Subcutaneous abdominal adipose tissue (tissue), 5 donors: ENCODE data around the gene CACUL1.
A peak's percentile ranks its signal among the peaks of the same experiment; 100 is the strongest.

ENCODE experiments used
- H3K27ac ChIP-seq: one replicate; pipeline ENCODE4 v1.7.0; 2013; ENCODE audit warnings: low read depth, mild to moderate bottlenecking, inconsistent platforms, low read length, moderate library complexity
- H3K27me3 ChIP-seq, 5 donors: one replicate each; pipeline ENCODE4 v1.7.0; 2013; ENCODE audit warnings: low read length in 5 of 5, inconsistent platforms in 1 of 5; ENCODE audit not compliant: control insufficient read depth in 5 of 5, insufficient read depth in 4 of 5
- H3K36me3 ChIP-seq, 5 donors: one replicate each; pipeline ENCODE4 v1.7.0; 2013; ENCODE audit warnings: low read length in 5 of 5; ENCODE audit not compliant: control insufficient read depth in 5 of 5, insufficient read depth in 5 of 5
- H3K4me1 ChIP-seq, 5 donors: one replicate each; pipeline ENCODE4 v1.7.0; 2013; ENCODE audit warnings: low read length in 5 of 5, mild to moderate bottlenecking in 3 of 5, moderate library complexity in 1 of 5; ENCODE audit not compliant: control insufficient read depth in 5 of 5, insufficient read depth in 5 of 5
- H3K4me3 ChIP-seq, 5 donors: one replicate each; pipeline ENCODE4 v1.7.0; 2013; ENCODE audit warnings: low read length in 5 of 5, low read depth in 1 of 5
- H3K9ac ChIP-seq, 5 donors: one replicate each; pipeline ENCODE4 v1.7.0; 2013; ENCODE audit warnings: low read length in 5 of 5, mild to moderate bottlenecking in 4 of 5, moderate library complexity in 3 of 5
- H3K9me3 ChIP-seq, 5 donors: one replicate each; pipeline ENCODE4 v1.7.0; 2013; ENCODE audit warnings: low read length in 5 of 5; ENCODE audit not compliant: control insufficient read depth in 5 of 5
- donor health status: healthy.
- donor health status: healthy.
- donor health status: healthy.
- donor health status: healthy.
- donor health status: healthy.

The CACUL1 gene

GRCh38 chr10:118720685-118721538 is 33.9 kb downstream of the CACUL1 start:
- peak overlapping the region; percentile 5 for H3K27ac ChIP-seq

GRCh38 chr10:118714366-118714765 is 40.4 kb downstream of the CACUL1 start:
- peaks cover 0 to 14% (median 6%) of the 10 kb centered on the region in 5 donors for H3K4me1 ChIP-seq
- H3K36me3 ChIP-seq = peaks cover 0 to 25% (median 3%) of the 10 kb centered on the region in 5 donors
- H3K27me3 ChIP-seq = no peaks in the 10 kb centered on the region
- H3K9me3 ChIP-seq = no peaks in the 10 kb centered on the region
- H3K9ac ChIP-seq = no peak overlapping the region
- H3K27ac ChIP-seq = no peak overlapping the region
- no peak overlapping the region for H3K4me3 ChIP-seq

More at GRCh38 chr10:118720685-118721538, 33.9 kb downstream of the CACUL1 start:
- peaks cover 0 to 21% (median 16%) of the 10 kb centered on the region in 5 donors for H3K4me1 ChIP-seq
- no peaks in the 10 kb centered on the region for H3K9me3 ChIP-seq
- no peak overlapping the region for H3K4me3 ChIP-seq
- H3K36me3 ChIP-seq = peaks cover 0 to 14% (median 3%) of the 10 kb centered on the region in 5 donors
- no peaks in the 10 kb centered on the region for H3K27me3 ChIP-seq
- H3K9ac ChIP-seq = no peak overlapping the region

GRCh38 chr10:118712930-118713634 is 41.7 kb downstream of the CACUL1 start:
- Histone ChIP-seq H3K27ac (no peak overlapping the region), H3K36me3 (peaks cover 0 to 25% (median 3%) of the 10 kb centered on the region in 5 donors), H3K9me3 (no peaks in the 10 kb centered on the region), H3K4me1 (peaks cover 0 to 14% (median 6%) of the 10 kb centered on the region in 5 donors), H3K4me3 (no peak overlapping the region), H3K27me3 (no peaks in the 10 kb centered on the region), H3K9ac (no peak overlapping the region)

- Histone ChIP-seq H3K4me1 (peaks cover 0 to 14% (median 6%) of the 10 kb centered on the region in 5 donors), H3K27me3 (no peaks in the 10 kb centered on the region), H3K27ac (no peak overlapping the region), H3K9me3 (no peaks in the 10 kb centered on the region), H3K4me3 (no peak overlapping the region), H3K36me3 (peaks cover 0 to 16% (median 3%) of the 10 kb centered on the region in 5 donors), H3K9ac (peak overlapping the region in 1 of 5 donors; percentile 46)
These were observed 42.7 kb downstream of the CACUL1 start for GRCh38 chr10:118712080-118712479.

- Histone ChIP-seq H3K4me1 (peaks cover 0 to 14% (median 8%) of the 10 kb centered on the region in 5 donors), H3K27ac (no peak overlapping the region), H3K36me3 (peaks cover 0 to 16% (median 8%) of the 10 kb centered on the region in 5 donors), H3K9me3 (no peaks in the 10 kb centered on the region), H3K4me3 (no peak overlapping the region), H3K9ac (no peak overlapping the region), H3K27me3 (no peaks in the 10 kb centered on the region)
These were observed 44.3 kb downstream of the CACUL1 start for GRCh38 chr10:118710487-118710886.

GRCh38 chr10:118708571-118708970 is 46.2 kb downstream of the CACUL1 start:
- no peak overlapping the region for H3K4me3 ChIP-seq

GRCh38 chr10:118704711-118705110 is 50.1 kb downstream of the CACUL1 start:
- no peak overlapping the region for H3K27ac ChIP-seq
- peaks cover 5 to 21% (median 16%) of the 10 kb centered on the region in 5 donors for H3K36me3 ChIP-seq
- no peaks in the 10 kb centered on the region for H3K9me3 ChIP-seq
- no peak overlapping the region for H3K9ac ChIP-seq
- no peak overlapping the region for H3K4me3 ChIP-seq
- peaks cover 0 to 3% (median 0%) of the 10 kb centered on the region in 5 donors for H3K4me1 ChIP-seq
- H3K27me3 ChIP-seq = no peaks in the 10 kb centered on the region

More at GRCh38 chr10:118708571-118708970, 46.2 kb downstream of the CACUL1 start:
- Histone ChIP-seq H3K9me3 (no peaks in the 10 kb centered on the region), H3K9ac (no peak overlapping the region), H3K27ac (no peak overlapping the region), H3K36me3 (peaks cover 0 to 16% (median 8%) of the 10 kb centered on the region in 5 donors), H3K4me1 (peaks cover 0 to 14% (median 8%) of the 10 kb centered on the region in 5 donors), H3K27me3 (no peaks in the 10 kb centered on the region)

GRCh38 chr10:118701529-118702323 is 53.0 kb downstream of the CACUL1 start:
- H3K27ac ChIP-seq = no peak overlapping the region
- peaks cover 0 to 3% (median 0%) of the 10 kb centered on the region in 5 donors for H3K4me1 ChIP-seq
- H3K9ac ChIP-seq = no peak overlapping the region
- no peak overlapping the region for H3K4me3 ChIP-seq
- no peaks in the 10 kb centered on the region for H3K9me3 ChIP-seq
- no peaks in the 10 kb centered on the region for H3K27me3 ChIP-seq
- H3K36me3 ChIP-seq = peaks cover 5 to 19% (median 14%) of the 10 kb centered on the region in 5 donors

- H3K9me3 ChIP-seq = no peaks in the 10 kb centered on the region
- H3K27ac ChIP-seq = no peak overlapping the region
- H3K9ac ChIP-seq = no peak overlapping the region
- no peaks in the 10 kb centered on the region for H3K27me3 ChIP-seq
- no peak overlapping the region for H3K4me3 ChIP-seq
- H3K36me3 ChIP-seq = peaks cover 4 to 22% (median 13%) of the 10 kb centered on the region in 5 donors
- H3K4me1 ChIP-seq = no peaks in the 10 kb centered on the region
These were observed 56.3 kb downstream of the CACUL1 start for GRCh38 chr10:118698421-118698820.
